Tibial nerve (tissue), 4 donors: ENCODE data around the gene OSM.

Experiments used
- CTCF ChIP-seq, 5 experiments: fragments of 200-600 bp in 3 of 5; fragments of 450-650 bp in 2 of 5; sonication (generic) in 3 of 5; IDR thresholded peaks; one replicate each; pipeline ENCODE4 v1.5.1; 2016 to 2019; ENCODE audit warnings: antibody characterized with exemption in 5 of 5, mild to moderate bottlenecking in 3 of 5, moderate library complexity in 2 of 5
- EP300 ChIP-seq, 2 donors: sonication (generic); formaldehyde crosslinking; IDR thresholded peaks; one replicate each; pipeline ENCODE4 v1.6.1; 2017; ENCODE audit warnings: antibody characterized with exemption in 2 of 2, mild to moderate bottlenecking in 1 of 2

GRCh38 chr22:30302810-30303138 lies 36.1 kb upstream of the OSM start:
- TF ChIP-seq CTCF (IDR thresholded peaks at IDR 0.05), result no peak
- TF ChIP-seq EP300 (IDR thresholded peaks at IDR 0.05), result no peak
